ENCODE data around the gene EMP2. TPM values are rescaled to one million over a fixed set of nuclear protein-coding genes. Genes with fewer than 3 reads are reported as not detected.
"Not testable (repeated sequence)": the region's sequence is repeated elsewhere in the genome, so short reads cannot be mapped to it uniquely, and the experiment has no call there.

The EMP2 gene
- total RNA-seq, 1 donor from 2014 or later, result 0.45 TPM

- DNase-seq (ENCODE audit: low read depth), result no peak
Observed at GRCh38 chr16:10552281-10552680, 28.1 kb downstream of the EMP2 start.

GRCh38 chr16:10551881-10552280 lies 28.5 kb downstream of the EMP2 start:
- DNase-seq (ENCODE audit: low read depth), result no peak

DNA sequence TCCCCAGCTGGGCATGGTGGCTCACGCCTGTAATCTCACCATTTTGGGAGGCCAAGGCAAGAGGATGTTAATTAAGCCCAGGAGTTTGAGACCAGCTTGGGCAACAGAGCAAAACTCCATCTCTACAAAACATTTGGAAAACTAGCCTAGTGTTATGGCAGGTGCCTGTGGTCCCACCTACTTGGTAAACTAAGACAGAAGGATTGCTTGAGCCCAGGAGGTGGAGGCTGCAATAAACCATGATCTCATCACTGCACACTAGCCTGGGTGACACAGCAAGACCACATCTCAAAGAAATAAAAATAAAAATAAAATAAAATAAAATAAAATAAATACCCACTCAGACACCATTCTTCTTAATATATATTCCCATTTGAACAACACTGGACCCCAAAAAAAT lies 32.0 kb downstream of the EMP2 start:
- no peak for DNase-seq (ENCODE audit: low read depth)

DNA sequence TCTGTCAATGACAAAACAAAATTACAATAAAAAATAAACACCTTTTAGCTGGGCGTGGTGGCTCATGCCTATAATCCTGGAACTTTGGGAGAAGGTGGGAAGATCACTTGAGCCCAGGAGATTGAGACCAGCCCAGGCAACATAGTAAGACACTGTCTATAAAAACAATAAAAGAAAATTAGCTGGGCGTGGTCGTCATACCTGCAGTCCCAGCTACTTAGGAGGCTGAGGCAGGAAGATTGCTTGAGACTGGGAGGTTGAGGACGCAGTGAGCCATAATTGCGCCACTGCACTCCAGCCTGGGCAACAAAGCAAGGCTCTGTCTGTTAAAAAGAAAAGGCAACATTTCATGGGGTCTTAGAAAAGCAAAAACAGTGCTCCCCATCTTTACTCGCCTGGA lies 32.7 kb downstream of the EMP2 start:
- no peak for DNase-seq (ENCODE audit: low read depth)

GRCh38 chr16:10543231-10543977 lies 37.0 kb downstream of the EMP2 start:
- DNase-seq (ENCODE audit: low read depth), result no peak

GRCh38 chr16:10541366-10541765 lies 39.0 kb downstream of the EMP2 start:
- no peak for DNase-seq (ENCODE audit: low read depth)

GRCh38 chr16:10539793-10540192 lies 40.6 kb downstream of the EMP2 start:
- DNase-seq (ENCODE audit: low read depth), result no peak

DNA sequence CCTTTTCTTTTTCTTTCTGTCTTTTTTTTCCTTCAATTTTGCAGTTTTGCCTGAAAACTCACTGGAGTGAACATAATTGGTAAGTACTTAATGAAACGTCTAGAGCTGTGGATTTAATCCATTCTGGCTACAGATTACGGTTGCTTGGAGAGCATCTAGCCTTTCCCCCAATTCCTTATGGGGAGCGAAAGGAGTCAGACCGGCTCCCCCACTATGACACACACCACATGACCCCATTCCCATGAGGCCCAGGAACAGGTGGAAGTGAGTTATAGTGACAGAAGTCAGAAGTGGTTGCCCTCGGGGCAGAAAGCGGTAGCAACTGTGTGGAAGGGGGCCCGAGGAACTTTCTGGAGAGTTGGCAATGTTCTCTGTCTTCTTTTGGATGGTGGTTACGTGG lies 41.2 kb downstream of the EMP2 start:
- DNase-seq (ENCODE audit: low read depth), result no peak

- no peak for DNase-seq (ENCODE audit: low read depth)
Observed at GRCh38 chr16:10538583-10538982, 41.8 kb downstream of the EMP2 start.

DNA sequence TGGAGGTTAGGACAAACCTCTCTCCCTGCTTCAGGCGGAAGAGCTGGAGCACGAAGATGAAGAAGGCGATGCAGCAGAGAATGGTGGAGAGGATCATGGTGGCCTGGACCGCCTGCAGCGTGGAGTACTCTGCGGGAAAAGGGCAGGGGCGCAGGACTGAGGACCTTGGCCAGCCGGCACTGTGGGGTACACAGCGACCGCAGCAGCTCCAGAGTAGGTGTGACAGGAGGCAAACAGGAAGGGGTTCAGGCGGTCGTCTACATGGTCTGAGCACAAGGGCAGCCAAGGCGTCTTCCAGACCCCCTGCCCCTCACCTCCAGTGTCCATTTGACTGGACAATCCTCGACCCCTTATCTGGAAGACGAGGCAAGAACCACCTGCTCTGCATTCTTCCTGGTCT lies 42.5 kb downstream of the EMP2 start:
- DNase-seq (ENCODE audit: low read depth), result no peak

- no peak for DNase-seq (ENCODE audit: low read depth)
Observed at GRCh38 chr16:10536814-10537389, 43.5 kb downstream of the EMP2 start.

DNA sequence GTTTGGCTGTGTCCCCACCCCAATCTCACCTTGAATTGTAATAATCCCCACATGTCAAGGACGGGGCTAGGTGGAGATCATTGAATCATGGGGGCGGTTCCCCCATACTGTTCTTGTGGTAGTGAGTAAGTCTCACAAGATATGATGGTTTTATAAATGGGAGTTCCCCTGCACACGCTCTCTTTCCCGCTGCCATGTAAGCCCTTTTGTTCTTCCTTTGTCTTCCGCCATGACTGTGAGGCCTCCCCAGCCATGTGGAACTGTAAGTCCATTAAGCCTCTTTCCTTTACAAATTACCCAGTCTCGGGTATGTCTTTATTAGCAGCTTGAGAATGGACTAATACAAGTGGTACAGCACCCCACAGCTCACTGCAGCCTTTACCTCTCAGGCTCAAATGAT lies 44.1 kb downstream of the EMP2 start:
- not testable (repeated sequence) for DNase-seq (ENCODE audit: low read depth)

- DNase-seq (ENCODE audit: low read depth), result no peak
Observed at GRCh38 chr16:10535461-10535860, 44.9 kb downstream of the EMP2 start.

- no peak for DNase-seq (ENCODE audit: low read depth)
Observed at GRCh38 chr16:10534748-10535147, 45.6 kb downstream of the EMP2 start.

DNA sequence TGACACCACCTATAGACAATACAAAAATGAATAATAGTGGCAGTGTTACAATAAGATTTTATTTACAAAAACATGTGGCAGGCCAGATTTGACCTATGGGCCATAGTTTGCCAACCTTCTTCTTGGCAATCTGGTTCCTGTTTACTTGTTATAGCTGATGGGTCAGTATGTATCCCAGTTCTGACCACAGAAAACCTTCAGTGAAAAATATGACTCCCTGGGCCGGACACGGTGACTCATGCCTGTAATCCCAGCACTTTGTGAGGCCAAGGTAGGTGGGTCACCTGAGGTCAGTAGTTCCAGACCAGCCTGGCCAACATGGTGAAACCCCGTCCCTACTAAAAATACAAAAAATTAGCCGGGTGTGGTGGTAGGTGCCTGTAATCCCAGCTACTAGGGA lies 46.8 kb downstream of the EMP2 start:
- DNase-seq (ENCODE audit: low read depth), result peak; percentile 67

DNA sequence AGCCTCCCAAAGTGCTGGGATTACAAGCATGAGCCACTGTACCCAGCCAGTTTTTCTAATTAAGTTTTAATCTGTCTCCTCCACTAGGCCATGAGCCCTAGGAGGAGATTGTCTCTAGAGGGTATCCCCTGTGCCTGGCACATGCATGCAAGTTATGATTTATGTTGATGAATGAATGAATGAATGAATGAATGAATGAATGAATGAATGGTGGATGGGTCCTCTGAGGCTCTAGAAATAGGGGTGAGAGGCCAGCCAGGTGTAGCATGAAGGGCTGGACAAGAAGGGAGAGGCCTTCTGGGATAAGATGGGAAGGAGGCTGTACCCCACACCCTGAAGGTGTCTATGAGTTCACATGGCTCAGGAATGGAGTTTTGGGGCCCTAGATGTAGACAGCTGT lies 48.8 kb downstream of the EMP2 start:
- no peak for DNase-seq (ENCODE audit: low read depth)

DNA sequence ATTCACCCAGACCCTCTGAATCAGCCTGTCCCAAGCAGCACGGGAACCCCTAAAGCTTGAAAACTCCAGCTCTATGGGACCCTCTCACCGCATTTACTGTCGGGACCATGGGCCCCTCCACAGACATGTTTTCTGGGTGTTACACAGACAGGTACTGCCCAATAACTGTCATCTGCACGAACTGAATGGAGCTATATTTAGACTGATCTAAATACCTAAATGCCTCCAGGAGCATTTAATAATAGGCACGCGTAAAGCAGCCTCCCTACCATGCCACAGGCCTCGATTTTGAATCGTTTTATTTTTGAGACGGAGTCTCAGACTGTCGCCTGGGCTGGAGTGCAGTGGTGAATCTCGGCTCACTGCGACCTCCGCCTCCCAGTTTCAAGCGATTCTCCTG lies 49.7 kb downstream of the EMP2 start:
- no peak for DNase-seq (ENCODE audit: low read depth)

DNA sequence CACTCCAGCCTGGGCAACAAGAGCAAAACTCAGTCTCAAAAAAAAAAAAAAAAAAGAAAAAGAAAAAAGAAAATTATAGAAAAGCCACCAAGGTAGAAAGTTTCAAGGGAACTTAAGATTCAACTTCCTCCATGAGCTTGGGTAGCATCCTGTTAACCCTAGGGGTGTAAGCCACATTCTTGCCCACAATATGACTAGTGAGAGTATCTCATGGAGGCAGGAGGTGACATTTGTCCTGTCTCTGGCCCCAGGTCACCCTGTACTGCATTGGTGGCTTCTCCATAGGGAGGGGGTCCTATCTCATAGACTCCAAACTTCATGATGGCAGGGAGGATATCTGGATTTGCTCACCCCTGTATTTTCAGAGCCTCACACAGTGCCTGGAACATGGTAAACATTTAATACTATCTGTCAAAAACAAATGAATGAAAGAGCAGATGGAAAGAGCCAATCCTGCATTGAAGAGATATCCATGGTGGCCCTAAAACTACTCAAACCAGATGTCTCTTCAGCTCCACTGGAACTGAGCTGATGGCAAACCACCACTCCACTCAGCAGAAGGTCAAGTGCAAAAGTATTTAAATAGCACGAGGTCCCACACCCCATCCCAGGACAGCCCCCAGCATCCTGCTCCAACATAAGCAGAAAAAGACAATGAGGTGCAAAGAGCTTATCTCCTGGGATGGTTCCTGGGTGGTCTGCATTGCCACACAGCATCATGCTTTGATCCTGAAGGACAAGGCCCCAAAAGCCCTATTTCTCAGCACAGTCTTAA lies 50.3 kb downstream of the EMP2 start:
- no peak for DNase-seq (ENCODE audit: low read depth)

GRCh38 chr16:10528635-10529034 lies 51.8 kb downstream of the EMP2 start:
- DNase-seq (ENCODE audit: low read depth), result no peak

DNA sequence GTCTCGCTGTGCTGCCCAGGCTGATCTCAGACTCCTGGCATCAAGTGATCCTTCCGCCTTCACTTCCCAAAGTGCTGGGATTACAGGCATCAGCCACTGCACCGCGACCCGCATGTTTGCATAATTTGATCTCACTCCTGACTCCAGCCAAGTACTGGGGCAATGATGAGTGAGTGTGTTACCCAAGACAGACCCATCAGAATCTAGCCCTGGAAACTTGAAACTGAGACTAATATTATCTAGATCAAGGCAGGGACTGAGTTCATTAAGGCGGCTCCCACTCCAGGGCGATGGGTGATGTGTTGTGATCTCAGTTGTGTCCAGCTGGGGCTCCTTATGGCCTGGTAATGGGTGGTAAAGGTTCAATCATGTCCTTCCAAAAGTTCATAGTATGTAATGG lies 53.4 kb downstream of the EMP2 start:
- DNase-seq (ENCODE audit: low read depth), result no peak

GRCh38 chr16:10525214-10525825 lies 55.1 kb downstream of the EMP2 start:
- DNase-seq (ENCODE audit: low read depth), result no peak

- no peak for DNase-seq (ENCODE audit: low read depth)
Observed at GRCh38 chr16:10522966-10523365, 57.4 kb downstream of the EMP2 start.

All from renal cortical epithelial cell (primary cell).